ENCODE data around the gene KCNH2.

GRCh38 chr7:150947761-150948651, 30.1 kb downstream of the KCNH2 start:
- TF ChIP-seq CTCF (IDR thresholded peaks at IDR 0.05) (no peak), EZH2 (IDR thresholded peaks at IDR 0.05; ENCODE audit: borderline replicate concordance, insufficient read depth, low read depth, low read length, poor library complexity, severe bottlenecking) (no peak)
